Activated CD4-positive, alpha-beta T cell treated with anti-CD3 and anti-CD28 coated beads, Interleukin-2, amount 10 ng/mL, durations not matched to agents 7 days and 5 days (primary cell): ENCODE data around the gene GATA5. TPM values are rescaled to one million over a fixed set of nuclear protein-coding genes. Genes with fewer than 3 reads are reported as not detected.

Experiments used
- CTCF ChIA-PET: fragments of 350-600 bp; sonication (Branson Sonifier 250); formaldehyde crosslinking; loops from one replicate; lab custom pipeline; 2021; ENCODE audit warnings: antibody characterized with exemption; lab: Charles Lee
- POLR2A ChIA-PET: fragments of 350-600 bp; sonication (Branson Sonifier 250); formaldehyde crosslinking; loops from one replicate; lab custom pipeline; 2021; ENCODE audit warnings: antibody characterized with exemption; lab: Charles Lee
- DNase-seq: peaks from one replicate; pipeline ENCODE4 v3.0.0-alpha.2; 2020
- H3K27ac Mint-ChIP-seq: one replicate; pipeline ENCODE4 v1.8.0; 2021; ENCODE audit warnings: mild to moderate bottlenecking, moderate library complexity, mixed read lengths
- H3K27me3 Mint-ChIP-seq: one replicate; pipeline ENCODE4 v1.8.0; 2021; ENCODE audit warnings: mixed read lengths
- H3K36me3 Mint-ChIP-seq: one replicate; pipeline ENCODE4 v1.8.0; 2021; ENCODE audit warnings: low read depth, mixed read lengths
- H3K4me1 Mint-ChIP-seq: one replicate; pipeline ENCODE4 v1.8.0; 2021; ENCODE audit warnings: mixed read lengths
- H3K4me3 Mint-ChIP-seq: one replicate; pipeline ENCODE4 v1.8.0; 2021; ENCODE audit warnings: mild to moderate bottlenecking, moderate library complexity, mixed read lengths
- H3K9me3 Mint-ChIP-seq: one replicate; pipeline ENCODE4 v1.8.0; 2021; ENCODE audit warnings: mixed read lengths
- total RNA-seq, 2 experiments: library from RNA; stranded (reverse); gene quantifications; one replicate each; pipeline ENCODE4 v1.2.3, GENCODE V29; 2021

Gene GATA5
- total RNA-seq, 2 experiments from 2014 or later = not detected

DNA sequence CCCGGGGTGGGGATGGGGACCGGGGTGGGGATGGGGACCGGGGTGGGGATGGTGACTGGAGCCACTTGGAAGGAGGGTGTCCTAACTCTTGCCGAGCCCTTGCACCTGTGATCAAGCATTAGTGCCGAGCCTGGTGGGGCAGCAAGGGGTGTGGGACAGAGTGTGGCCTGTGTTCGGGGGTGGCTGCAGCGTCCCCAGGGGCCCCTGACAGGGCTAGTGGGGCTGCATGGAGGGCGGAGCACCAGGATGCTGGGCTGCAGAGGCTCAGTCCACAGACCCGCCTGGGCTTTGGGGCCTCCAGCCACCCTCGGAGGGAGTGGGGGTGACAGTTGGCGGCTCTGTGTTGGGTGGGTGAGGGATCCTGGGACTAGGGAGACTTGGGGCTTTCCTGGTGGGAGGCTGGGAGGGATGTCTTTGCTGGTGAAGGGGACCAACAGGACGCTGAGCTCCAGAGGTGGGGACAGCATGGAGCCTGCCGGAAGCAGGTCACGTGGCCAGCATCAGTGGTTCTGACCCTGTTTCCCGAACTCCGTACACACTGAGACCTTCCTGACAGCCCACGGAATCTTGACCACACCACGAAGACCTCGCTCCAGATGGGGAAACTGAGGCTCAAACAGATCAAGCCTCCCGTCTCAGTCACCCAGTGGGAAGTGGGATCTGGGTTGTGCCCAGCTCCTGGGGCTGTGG, 53.0 kb downstream of the GATA5 start:
- no peak for DNase-seq
- peaks cover 6% of the 10 kb centered on the region for H3K9me3 Mint-ChIP-seq
- no peak overlapping the region for H3K27ac Mint-ChIP-seq
- no peak overlapping the region for H3K4me3 Mint-ChIP-seq
- H3K4me1 Mint-ChIP-seq = no peaks in the 10 kb centered on the region
- H3K36me3 Mint-ChIP-seq = no peaks in the 10 kb centered on the region
- CTCF ChIA-PET = no interaction called here
- POLR2A ChIA-PET = no interaction called here
- H3K27me3 Mint-ChIP-seq = no peaks in the 10 kb centered on the region

DNA sequence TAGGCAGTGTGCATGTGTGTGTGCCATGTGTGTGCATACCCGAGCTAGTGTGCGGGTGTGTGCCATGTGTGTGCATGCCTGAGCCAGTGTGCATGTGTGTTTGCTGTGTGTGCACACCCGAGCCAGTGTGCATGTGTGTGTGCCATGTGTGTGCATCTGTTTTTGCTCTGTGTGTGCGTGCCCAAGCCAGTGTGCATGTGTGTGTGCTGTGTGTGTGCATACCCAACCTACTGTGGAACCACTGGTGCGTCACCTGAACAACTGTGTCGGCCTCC, 54.1 kb downstream of the GATA5 start:
- H3K9me3 Mint-ChIP-seq = peaks cover 6% of the 10 kb centered on the region
- no peak overlapping the region for H3K4me3 Mint-ChIP-seq
- H3K36me3 Mint-ChIP-seq = no peaks in the 10 kb centered on the region
- ChIA-PET CTCF (no interaction called here), POLR2A (no interaction called here)
- no peaks in the 10 kb centered on the region for H3K27me3 Mint-ChIP-seq
- no peaks in the 10 kb centered on the region for H3K4me1 Mint-ChIP-seq
- no peak overlapping the region for H3K27ac Mint-ChIP-seq
- DNase-seq = no peak

DNA sequence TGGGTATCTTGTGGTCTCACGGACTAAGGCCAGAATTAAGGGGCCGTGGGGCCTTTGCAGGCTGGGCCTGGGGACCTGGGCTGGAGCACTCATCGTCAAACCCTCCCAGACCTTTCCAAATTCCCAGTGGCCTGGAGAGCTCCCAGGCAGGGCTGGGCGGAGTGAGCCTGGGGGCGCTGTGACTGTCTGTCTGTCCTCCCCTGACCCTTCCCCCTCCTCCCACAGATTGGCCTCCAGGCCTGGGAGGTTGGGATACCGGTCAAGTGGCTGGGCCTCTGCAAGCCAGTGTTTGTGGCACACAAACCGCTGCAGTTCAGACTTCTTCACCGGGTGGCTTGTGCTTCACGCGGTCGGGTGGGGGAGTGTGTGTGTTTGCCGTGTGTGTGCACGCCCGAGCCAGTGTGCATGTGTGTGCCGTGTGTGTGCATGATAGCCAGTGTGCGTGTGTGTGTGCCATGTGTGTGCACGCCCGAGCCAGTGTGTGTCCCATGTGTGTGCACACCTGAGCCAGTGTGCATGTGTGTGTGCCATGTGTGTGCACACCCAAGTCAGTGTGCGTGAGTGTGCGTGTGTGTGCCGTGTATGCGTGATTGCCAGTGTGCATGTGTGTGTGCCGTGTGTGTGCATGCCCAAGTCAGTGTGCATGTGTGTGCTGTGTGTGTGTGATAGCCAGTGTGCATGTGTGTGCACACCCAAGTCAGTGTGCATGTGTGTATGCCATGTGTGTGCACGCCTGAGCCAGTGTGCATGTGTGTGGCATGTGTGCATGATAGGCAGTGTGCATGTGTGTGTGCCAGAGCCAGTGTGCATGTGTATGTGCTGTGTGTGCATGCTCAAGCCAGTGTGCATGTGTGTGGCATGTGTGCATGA, 54.7 kb downstream of the GATA5 start:
- no peak for DNase-seq
- Mint-ChIP-seq H3K36me3 (no peaks in the 10 kb centered on the region), H3K4me1 (no peaks in the 10 kb centered on the region), H3K4me3 (no peak overlapping the region), H3K27ac (no peak overlapping the region), H3K27me3 (no peaks in the 10 kb centered on the region), H3K9me3 (peaks cover 6% of the 10 kb centered on the region)
- ChIA-PET CTCF (no interaction called here), POLR2A (no interaction called here)

DNA sequence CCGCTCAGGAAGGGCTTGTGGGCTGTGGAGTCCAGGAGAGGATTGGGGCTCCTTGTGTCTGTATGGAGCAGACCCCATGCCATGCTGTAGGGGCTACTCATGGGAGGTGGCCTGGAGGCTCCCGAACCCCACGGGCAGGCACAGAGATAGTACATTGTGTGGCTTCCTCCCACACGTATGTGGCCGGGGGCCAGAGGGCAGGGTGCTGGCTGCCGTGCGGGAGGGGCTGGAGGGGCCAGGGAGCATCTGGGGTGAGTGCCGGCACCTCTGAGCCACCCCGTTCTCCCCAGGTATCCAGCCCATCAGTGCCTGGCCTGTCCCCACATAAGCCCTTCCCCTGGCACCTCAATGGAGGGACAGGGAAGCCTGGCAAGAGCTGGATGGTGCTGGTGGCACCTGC, 56.0 kb downstream of the GATA5 start:
- POLR2A ChIA-PET = no interaction called here
- DNase-seq = no peak
- CTCF ChIA-PET = no interaction called here
- H3K4me3 Mint-ChIP-seq = no peak overlapping the region
- no peaks in the 10 kb centered on the region for H3K27me3 Mint-ChIP-seq
- no peaks in the 10 kb centered on the region for H3K36me3 Mint-ChIP-seq
- H3K4me1 Mint-ChIP-seq = no peaks in the 10 kb centered on the region
- no peak overlapping the region for H3K27ac Mint-ChIP-seq
- peaks cover 6% of the 10 kb centered on the region for H3K9me3 Mint-ChIP-seq

DNA sequence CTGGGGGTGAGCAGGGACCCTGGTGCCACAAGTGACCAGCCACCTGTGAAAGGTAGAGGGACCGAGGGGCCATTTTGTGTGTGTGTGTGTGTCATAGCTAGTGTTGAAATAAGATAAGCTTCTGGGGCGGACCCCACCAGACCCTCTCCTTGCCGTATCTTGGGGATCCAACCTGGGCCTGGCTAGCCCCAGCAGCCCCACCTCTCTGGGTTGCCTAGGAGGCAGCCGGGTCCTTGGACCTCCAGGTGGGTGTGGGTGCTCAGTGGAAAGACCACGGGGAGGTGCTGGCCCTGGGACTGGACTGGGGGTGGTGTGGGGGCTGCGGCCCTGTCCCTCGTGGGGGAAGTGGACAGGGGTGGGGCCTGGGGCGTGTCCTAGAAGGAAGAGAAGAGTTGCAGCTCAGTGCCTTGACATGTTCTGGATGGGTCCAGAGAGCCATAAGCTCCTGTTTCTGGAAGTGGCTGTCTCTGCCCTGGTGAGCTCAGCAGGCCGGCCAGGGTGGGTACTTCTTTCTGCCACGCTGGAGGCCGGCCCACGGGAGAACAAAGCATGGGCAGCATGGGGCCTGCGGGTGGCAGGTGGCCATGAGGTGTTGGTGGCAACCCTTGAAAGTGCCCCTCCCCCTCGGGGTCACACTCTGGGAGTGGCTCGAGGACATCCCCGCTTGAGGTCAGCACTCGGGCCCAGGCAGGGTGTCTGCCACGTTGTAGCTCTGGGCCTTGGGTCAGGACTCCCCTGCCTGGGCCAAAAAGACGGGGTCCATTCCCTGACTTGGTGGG, 56.9 kb downstream of the GATA5 start:
- DNase-seq = no peak
- H3K36me3 Mint-ChIP-seq = no peaks in the 10 kb centered on the region
- no peak overlapping the region for H3K4me3 Mint-ChIP-seq
- peaks cover 6% of the 10 kb centered on the region for H3K9me3 Mint-ChIP-seq
- no peaks in the 10 kb centered on the region for H3K27me3 Mint-ChIP-seq
- no peak overlapping the region for H3K27ac Mint-ChIP-seq
- ChIA-PET CTCF (interaction anchor here (0.8 to 1.0 kb wide), 2 partner anchors 9 kb away, joined by 3 to 4 read pairs; no protein-coding TSS in a partner anchor), POLR2A (no interaction called here)
- no peaks in the 10 kb centered on the region for H3K4me1 Mint-ChIP-seq

DNA sequence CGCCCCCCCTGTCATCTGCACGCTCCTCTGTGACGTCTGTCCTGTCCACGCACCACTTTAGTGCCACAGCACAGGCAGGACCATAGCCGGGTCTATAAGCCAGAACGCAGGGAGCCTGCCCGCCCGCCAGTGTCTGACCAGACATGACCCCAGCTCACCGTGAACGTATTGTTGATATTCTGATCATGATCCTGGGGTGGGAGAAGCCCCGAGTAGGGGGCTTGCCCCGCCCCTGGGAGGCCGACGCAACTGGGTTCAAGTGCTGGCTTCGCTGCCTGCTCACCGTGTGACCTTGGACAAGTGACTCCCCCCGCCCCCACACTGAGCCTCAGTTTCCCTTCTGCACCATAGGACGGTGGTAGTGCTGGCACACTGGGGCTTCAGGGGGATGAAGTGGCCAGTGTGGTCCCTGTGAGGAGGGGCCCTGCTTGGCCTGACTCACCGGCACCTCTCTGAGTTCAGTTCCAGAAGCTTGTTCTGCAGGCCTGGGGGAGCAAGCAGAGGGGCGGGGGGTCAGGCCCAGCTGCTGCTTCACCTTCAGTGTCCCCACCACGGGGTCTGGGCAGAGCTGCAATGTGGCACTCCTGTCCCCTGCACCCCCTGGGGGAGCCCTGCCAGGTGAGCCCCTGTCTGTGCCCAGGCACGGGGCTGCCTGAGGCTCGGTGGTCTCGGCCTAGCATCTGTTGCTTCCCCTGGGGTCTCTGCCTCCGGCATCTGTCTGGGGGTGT, 57.6 kb downstream of the GATA5 start:
- no peaks in the 10 kb centered on the region for H3K36me3 Mint-ChIP-seq
- no peaks in the 10 kb centered on the region for H3K4me1 Mint-ChIP-seq
- POLR2A ChIA-PET = no interaction called here
- H3K4me3 Mint-ChIP-seq = no peak overlapping the region
- DNase-seq = no peak
- peaks cover 6% of the 10 kb centered on the region for H3K9me3 Mint-ChIP-seq
- CTCF ChIA-PET = interaction anchor here (1.0 kb wide), 1 partner anchor 10 kb away, joined by 4 read pairs; no protein-coding TSS in a partner anchor
- no peak overlapping the region for H3K27ac Mint-ChIP-seq
- H3K27me3 Mint-ChIP-seq = no peaks in the 10 kb centered on the region

DNA sequence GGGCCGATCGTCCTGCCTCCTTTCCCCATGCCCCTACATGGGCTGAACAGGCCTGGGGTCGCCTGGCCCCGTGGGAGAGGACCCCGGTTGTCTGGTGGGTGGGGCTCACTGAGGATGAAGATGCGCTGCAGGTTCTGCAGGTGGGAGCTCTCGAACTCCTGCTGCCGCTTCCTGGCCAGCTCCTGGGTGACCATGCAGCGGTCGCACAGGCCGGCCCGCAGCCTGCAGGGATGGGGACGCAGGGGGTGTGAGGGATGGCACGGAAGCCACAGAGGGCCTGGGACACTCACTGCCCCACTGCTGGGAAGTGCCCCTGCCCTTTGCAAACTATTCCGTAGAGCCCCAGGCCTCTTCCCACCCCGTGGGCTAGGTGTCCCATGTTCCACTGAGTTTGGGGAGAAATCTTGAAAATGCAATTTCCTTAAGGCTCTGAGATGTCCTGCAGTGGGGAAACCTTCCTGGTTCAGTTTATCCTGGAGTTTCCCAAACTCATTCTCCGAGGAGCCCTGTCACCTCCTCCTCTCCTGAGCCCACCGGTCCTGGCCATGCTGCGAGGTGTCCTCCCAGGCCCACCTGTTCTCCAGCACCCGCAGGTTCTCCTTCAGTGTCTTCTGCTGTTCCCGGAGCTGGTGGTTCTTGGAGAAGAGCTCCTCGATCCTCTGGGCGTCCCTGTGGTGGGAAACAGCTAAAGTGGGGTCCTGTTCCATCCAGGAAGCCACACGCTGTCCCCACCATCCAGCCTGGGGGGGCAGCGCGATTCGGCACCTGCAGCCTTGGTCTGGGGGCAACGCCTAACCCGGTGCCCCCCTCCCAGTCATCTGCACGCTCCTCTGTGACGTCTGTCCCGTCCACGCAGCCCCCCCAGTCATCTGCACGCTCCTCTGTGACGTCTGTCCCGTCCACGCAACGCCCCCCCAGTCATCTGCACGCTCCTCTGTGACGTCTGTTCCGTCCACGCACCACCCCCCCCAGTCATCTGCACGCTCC, 58.9 kb downstream of the GATA5 start:
- no peak for DNase-seq
- peaks cover 6% of the 10 kb centered on the region for H3K9me3 Mint-ChIP-seq
- H3K4me3 Mint-ChIP-seq = no peak overlapping the region
- POLR2A ChIA-PET = no interaction called here
- no peaks in the 10 kb centered on the region for H3K27me3 Mint-ChIP-seq
- H3K27ac Mint-ChIP-seq = peak overlapping the region; percentile 41
- no peaks in the 10 kb centered on the region for H3K4me1 Mint-ChIP-seq
- CTCF ChIA-PET = no interaction called here
- no peaks in the 10 kb centered on the region for H3K36me3 Mint-ChIP-seq

DNA sequence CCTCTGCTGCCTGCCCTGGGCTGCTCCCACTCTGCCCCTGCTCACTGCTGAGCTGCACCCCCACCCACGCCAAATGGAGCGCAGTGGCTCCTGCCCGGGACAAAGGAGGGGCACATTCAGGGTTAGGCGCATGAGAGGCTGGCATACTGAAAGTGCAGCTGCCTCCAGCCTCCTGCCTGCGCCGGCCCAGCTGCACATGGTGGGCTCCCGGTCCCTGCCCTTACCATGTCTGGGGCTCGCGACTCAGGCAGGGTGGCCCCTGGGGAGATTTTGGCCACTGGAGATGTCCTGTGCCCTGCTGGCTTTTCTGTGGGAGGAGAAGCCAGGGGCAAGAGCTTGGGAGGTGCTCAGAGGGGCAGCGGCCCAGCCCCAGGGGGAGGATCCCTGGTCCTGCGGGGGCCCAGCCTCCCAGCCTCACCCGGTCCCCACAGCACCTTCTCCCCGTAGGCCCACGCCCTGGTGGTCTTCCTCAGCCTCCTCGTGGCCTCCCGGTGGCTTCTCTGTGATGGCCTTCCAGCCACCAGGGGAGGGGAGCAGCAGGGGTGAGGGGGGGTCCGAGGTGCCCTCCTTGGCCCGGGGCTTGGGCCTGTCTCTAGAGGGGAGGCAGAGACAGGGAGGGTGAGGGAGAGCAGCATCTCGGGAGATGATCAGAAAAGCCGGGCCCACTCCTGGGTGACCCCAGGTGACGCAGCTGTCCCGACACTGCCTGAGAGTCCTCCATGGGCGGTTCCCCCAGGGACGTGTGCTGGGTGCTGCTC, 60.3 kb downstream of the GATA5 start:
- no peak overlapping the region for H3K27ac Mint-ChIP-seq
- H3K4me3 Mint-ChIP-seq = no peak overlapping the region
- H3K27me3 Mint-ChIP-seq = no peaks in the 10 kb centered on the region
- no peaks in the 10 kb centered on the region for H3K4me1 Mint-ChIP-seq
- DNase-seq = no peak
- ChIA-PET POLR2A (no interaction called here), CTCF (interaction anchor here (0.6 kb wide), 1 partner anchor 231 kb away, joined by 3 read pairs; no protein-coding TSS in a partner anchor)
- H3K9me3 Mint-ChIP-seq = no peaks in the 10 kb centered on the region
- no peaks in the 10 kb centered on the region for H3K36me3 Mint-ChIP-seq

DNA sequence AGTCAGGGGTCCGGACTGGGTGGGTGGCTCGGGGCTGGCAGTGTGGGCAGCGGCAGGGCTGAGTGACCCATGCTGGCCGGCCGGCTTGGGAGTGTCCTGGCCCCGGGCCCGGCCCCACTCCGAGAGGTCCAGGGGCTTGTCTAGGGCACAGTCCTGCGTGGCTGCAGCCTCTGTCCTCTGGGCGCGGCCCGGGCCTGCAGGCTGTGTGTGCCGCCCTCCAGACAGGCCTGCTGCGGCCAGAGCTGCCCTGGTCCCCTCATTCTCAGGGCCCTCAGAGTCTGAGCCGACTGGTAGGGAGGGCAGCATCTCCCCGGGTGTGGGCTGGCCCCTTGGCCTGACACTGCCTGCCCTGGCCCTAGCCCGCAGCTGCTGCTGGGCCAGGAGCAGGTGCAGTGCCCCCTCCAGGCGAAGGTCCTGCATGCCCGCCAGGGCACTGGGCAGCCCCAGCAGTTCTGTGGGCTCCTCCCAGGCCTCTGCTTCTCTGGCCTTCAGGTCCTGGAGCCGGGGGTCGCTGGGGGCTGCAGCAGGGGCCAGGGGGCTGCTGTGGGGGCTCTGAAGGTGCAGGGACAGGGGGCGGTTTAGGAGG, 61.8 kb downstream of the GATA5 start:
- H3K4me3 Mint-ChIP-seq = no peak overlapping the region
- H3K9me3 Mint-ChIP-seq = no peaks in the 10 kb centered on the region
- CTCF ChIA-PET = no interaction called here
- H3K4me1 Mint-ChIP-seq = peaks cover 12% of the 10 kb centered on the region
- H3K27ac Mint-ChIP-seq = no peak overlapping the region
- H3K36me3 Mint-ChIP-seq = no peaks in the 10 kb centered on the region
- H3K27me3 Mint-ChIP-seq = no peaks in the 10 kb centered on the region
- no peak for DNase-seq
- POLR2A ChIA-PET = no interaction called here
